NCI-H2081 (cell line): ENCODE data around the gene SETBP1.

Source experiments
- DNase-seq, 2 experiments: peaks; one replicate each; lab custom pipeline; 2025; lab: John Stamatoyannopoulos, UW

The SETBP1 gene

GRCh38 chr18:45110577-45111501, 430.2 kb downstream of the SETBP1 start:
- no peak for DNase-seq

DNA sequence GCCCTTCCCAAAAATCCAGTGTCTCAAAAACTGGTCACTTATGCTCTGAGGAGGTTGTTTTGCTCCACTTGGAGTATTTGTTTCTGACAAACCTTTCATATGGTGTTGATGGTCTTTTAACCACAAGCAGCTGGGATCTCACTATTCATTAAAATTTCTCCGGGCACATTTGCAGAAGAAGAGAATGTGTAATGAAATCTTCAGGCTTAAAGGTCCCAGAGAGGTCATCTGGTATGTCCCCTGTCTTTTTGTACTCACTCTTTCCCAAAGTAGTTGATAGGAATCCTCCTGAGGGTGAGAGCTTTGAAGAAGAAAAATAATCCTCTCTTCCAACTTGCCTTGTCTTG, 430.8 kb downstream of the SETBP1 start:
- DNase-seq: no peak

- DNase-seq: no peak
Observed at GRCh38 chr18:45112682-45113081, 432.0 kb downstream of the SETBP1 start.

GRCh38 chr18:45116116-45116515, 435.4 kb downstream of the SETBP1 start:
- DNase-seq: no peak
